Activated CD4-positive, alpha-beta T cell treated with anti-CD3 and anti-CD28 coated beads, Interleukin-2, amount 10 ng/mL, durations not matched to agents 24 days and 14 days (primary cell): ENCODE results near the gene APBA2. TPM values are rescaled to one million over a fixed set of nuclear protein-coding genes. Genes with fewer than 3 reads are reported as not detected.
"Not testable (repeated sequence)": the region's sequence is repeated elsewhere in the genome, so short reads cannot be mapped to it uniquely, and the experiment has no call there.

Source experiments
- DNase-seq: peaks from one replicate; pipeline ENCODE4 v3.0.0; 2022
- H3K27ac Mint-ChIP-seq: one replicate; pipeline ENCODE4 v1.8.0; 2022; ENCODE audit warnings: mild to moderate bottlenecking, mixed read lengths
- H3K27me3 Mint-ChIP-seq: one replicate; pipeline ENCODE4 v1.8.0; 2022; ENCODE audit warnings: mixed read lengths
- H3K36me3 Mint-ChIP-seq: one replicate; pipeline ENCODE4 v1.8.0; 2022; ENCODE audit warnings: low read depth, mild to moderate bottlenecking, mixed read lengths
- H3K4me1 Mint-ChIP-seq: one replicate; pipeline ENCODE4 v1.8.0; 2021; ENCODE audit warnings: mixed read lengths
- H3K4me3 Mint-ChIP-seq: one replicate; pipeline ENCODE4 v1.8.0; 2022; ENCODE audit warnings: mild to moderate bottlenecking, moderate library complexity, mixed read lengths
- H3K9me3 Mint-ChIP-seq: one replicate; pipeline ENCODE4 v1.8.0; 2021; ENCODE audit warnings: mixed read lengths
- intact Hi-C: fragments of 100-400 bp; cut with micrococcal nuclease; formaldehyde crosslinking; loops from one replicate; pipeline ENCODE4 v1.15.1; 2023
- total RNA-seq: library from RNA; stranded (reverse); gene quantifications from 2 replicates; pipeline ENCODE4 v1.2.3, GENCODE V29; 2022

The APBA2 gene
- total RNA-seq, 1 donor from 2014 or later, result 1.9 TPM

DNA sequence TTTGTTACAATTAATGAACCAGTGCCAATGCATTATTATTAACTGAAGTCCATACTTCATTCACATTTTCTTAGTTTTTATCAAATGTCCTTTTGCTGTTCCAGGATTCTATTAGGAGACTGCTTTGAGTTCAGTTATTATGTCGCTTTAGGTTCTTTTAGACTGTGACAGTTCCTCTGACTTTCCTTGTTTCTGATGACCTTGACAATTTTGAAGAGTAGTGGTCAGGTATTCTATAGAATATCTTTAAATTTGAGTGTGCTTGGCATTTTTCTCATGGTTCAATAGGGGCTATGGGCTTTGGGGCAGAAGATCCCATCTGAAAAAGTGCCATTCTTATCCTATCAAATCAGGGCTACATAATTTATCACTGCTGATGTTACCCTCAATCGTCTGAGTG, 126.3 kb downstream of the APBA2 start:
- Mint-ChIP-seq H3K27ac (no peak overlapping the region), H3K4me3 (no peak overlapping the region), H3K27me3 (no peaks in the 10 kb centered on the region), H3K4me1 (peaks cover 5% of the 10 kb centered on the region), H3K9me3 (no peaks in the 10 kb centered on the region), H3K36me3 (no peaks in the 10 kb centered on the region)
- no peak for DNase-seq
- intact Hi-C loops, result no loop called here

GRCh38 chr15:29014493-29014892, 128.7 kb downstream of the APBA2 start:
- Mint-ChIP-seq H3K4me3 (no peak overlapping the region), H3K27me3 (no peaks in the 10 kb centered on the region), H3K36me3 (no peaks in the 10 kb centered on the region), H3K27ac (no peak overlapping the region), H3K4me1 (peaks cover 5% of the 10 kb centered on the region), H3K9me3 (no peaks in the 10 kb centered on the region)
- DNase-seq, result no peak
- intact Hi-C loops, result no loop called here

GRCh38 chr15:29016518-29016917, 130.7 kb downstream of the APBA2 start:
- Mint-ChIP-seq H3K27ac (no peak overlapping the region), H3K4me3 (no peak overlapping the region), H3K4me1 (peaks cover 5% of the 10 kb centered on the region), H3K27me3 (no peaks in the 10 kb centered on the region), H3K36me3 (no peaks in the 10 kb centered on the region), H3K9me3 (no peaks in the 10 kb centered on the region)
- DNase-seq, result no peak
- intact Hi-C loops, result no loop called here

DNA sequence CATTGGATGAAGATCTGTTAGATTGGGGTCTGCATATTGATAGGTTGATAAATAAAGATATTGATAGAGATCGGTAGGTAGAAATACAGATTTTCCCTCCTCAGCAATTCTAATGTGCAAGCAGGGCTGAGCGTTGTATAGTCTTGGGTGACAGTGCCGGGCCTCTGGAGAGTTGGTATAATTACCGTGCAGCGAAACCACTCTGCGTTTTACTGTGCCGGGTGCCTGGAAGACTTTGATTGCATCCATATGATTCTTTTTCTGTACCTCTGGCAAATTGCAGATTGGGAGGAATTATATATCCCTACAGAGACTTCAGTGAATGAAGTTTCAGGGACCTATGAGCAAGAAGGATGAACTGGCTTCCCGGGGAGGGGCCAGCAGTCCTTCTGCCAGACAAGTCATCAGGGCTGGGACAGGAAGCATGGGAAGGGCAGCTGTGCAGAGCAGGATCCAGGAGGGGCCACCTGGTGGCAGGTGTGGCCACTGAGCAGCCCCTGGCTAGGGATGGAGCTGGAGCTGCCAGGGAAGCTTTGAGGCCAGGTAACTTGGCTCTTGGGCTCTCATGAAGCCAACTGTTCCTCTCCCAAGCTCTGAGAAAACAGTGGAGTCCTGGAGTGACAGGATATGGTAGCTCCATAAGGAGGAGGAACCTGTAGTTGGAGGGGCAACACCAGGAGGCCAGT, 132.5 kb downstream of the APBA2 start:
- intact Hi-C loops, result no loop called here

DNA sequence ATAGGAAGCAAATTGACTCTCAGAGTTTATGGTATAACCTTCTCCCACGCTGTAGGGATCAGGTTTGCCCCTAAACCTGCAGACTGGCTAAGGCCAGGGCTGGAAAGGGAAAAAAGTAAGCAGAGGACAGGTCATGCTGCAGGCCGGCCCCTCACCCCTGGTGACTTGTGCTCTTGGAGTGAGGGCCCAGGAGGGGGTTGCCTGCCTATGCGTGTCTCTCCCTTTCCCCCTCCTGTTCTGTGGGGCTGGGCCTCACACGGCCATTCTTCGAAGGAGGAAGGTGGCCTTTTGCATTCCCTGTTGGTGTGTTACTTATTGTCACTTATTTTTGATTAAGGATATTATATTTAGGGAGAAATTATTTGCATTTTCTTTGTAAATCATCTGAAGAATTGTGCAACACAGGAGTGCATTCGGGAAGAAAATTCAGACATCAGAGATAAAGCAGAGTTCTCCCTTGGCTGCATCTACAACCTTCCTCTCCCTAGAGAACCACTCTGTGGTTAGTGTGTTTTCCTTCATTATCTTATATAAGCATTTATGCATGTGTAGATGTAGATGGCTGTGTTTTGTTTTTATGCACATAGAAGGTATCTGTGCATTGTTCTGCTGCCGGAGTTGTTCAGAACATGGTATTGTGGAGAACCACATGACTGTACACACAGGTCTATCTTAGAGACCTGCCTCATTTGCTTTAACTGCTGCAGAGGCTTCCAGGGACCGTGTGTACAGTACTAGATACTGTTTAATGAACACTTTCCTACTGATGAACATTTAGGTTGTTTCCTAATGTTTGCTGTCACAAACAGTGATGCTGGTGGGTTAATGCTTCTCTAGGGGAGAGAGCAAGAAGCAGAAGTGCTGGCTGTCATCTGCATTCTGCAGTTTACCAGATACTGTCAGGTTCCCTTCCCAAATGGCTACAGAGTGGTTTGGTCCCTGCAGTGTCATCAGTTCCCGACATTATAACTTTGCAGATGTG, 133.5 kb downstream of the APBA2 start:
- Mint-ChIP-seq H3K4me1 (no peaks in the 10 kb centered on the region), H3K36me3 (no peaks in the 10 kb centered on the region), H3K27ac (no peak overlapping the region), H3K9me3 (no peaks in the 10 kb centered on the region), H3K27me3 (no peaks in the 10 kb centered on the region), H3K4me3 (no peak overlapping the region)
- intact Hi-C loops, result no loop called here
- DNase-seq, result no peak

More for the DNA sequence above, 132.5 kb downstream of the APBA2 start:
- no peaks in the 10 kb centered on the region for H3K36me3 Mint-ChIP-seq
- no peaks in the 10 kb centered on the region for H3K27me3 Mint-ChIP-seq
- H3K4me3 Mint-ChIP-seq, result no peak overlapping the region
- DNase-seq, result no peak
- H3K9me3 Mint-ChIP-seq, result no peaks in the 10 kb centered on the region
- H3K4me1 Mint-ChIP-seq, result peaks cover 3% of the 10 kb centered on the region
- no peak overlapping the region for H3K27ac Mint-ChIP-seq

- Mint-ChIP-seq H3K27ac (no peak overlapping the region), H3K36me3 (no peaks in the 10 kb centered on the region), H3K4me1 (no peaks in the 10 kb centered on the region), H3K27me3 (no peaks in the 10 kb centered on the region), H3K4me3 (no peak overlapping the region), H3K9me3 (no peaks in the 10 kb centered on the region)
- no peak for DNase-seq
- intact Hi-C loops, result no loop called here
These were observed 136.1 kb downstream of the APBA2 start for GRCh38 chr15:29021857-29022256.

GRCh38 chr15:29024662-29025061, 138.9 kb downstream of the APBA2 start:
- Mint-ChIP-seq H3K27me3 (no peaks in the 10 kb centered on the region), H3K4me1 (no peaks in the 10 kb centered on the region), H3K27ac (no peak overlapping the region), H3K4me3 (no peak overlapping the region), H3K9me3 (peaks cover 4% of the 10 kb centered on the region), H3K36me3 (no peaks in the 10 kb centered on the region)
- intact Hi-C loops, result no loop called here
- DNase-seq, result no peak

GRCh38 chr15:29025411-29025810, 139.6 kb downstream of the APBA2 start:
- H3K36me3 Mint-ChIP-seq, H3K4me3 Mint-ChIP-seq, H3K27me3 Mint-ChIP-seq, DNase-seq, H3K4me1 Mint-ChIP-seq, intact Hi-C loops, H3K27ac Mint-ChIP-seq, H3K9me3 Mint-ChIP-seq: not testable (repeated sequence)

DNA sequence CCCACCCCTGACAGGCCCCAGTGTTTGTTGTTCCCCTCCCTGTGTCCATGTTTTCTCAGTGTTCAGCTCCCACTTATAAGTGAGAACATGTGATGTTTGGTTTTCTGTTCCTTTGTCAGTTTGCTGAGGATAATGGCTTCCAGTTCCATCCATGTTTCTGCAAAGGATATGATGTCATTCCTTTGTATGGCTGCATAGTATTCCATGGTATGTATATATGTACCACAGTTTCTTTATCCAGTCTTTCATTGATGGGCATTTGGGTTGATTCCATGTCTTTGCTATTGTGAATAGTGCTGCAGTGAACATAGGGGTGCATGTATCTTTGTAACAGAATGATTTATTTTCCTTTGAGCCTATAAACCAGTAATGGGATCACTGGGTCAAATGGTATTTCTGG, 142.4 kb downstream of the APBA2 start:
- H3K4me3 Mint-ChIP-seq, H3K36me3 Mint-ChIP-seq, H3K4me1 Mint-ChIP-seq, DNase-seq, H3K9me3 Mint-ChIP-seq, H3K27me3 Mint-ChIP-seq, H3K27ac Mint-ChIP-seq, intact Hi-C loops: not testable (repeated sequence)

DNA sequence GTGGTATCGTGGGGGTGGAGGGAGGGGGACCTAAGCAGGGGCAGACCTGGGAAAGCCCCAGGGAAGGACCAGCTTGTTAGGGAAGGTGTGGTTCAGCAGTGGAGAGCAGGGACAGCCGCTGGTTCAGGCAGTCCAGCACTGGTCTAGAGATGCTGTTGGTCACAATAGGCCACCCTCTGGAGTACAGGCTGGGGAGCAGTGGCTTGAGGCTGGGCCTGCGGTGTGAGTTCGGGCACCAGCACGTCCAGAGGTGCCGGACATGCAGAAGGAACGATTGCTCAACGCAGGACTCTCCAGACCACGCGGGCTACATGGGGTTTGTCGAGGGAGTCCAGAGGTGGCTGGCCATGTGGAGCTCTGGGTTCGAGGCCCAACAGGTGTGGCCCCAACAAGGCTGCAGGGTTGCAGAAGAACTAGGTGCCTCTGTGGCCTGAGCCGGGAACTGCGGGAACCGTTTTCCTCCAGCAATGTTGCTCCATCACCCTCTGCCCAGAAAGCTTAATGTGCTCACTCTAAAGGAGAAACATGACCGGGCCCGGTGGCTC, 143.9 kb downstream of the APBA2 start:
- intact Hi-C loops, result no loop called here
- peaks cover 7% of the 10 kb centered on the region for H3K4me1 Mint-ChIP-seq
- H3K36me3 Mint-ChIP-seq, result no peaks in the 10 kb centered on the region
- H3K9me3 Mint-ChIP-seq, result peaks cover 4% of the 10 kb centered on the region
- H3K4me3 Mint-ChIP-seq, result no peak overlapping the region
- no peaks in the 10 kb centered on the region for H3K27me3 Mint-ChIP-seq
- H3K27ac Mint-ChIP-seq, result no peak overlapping the region
- DNase-seq, result no peak

DNA sequence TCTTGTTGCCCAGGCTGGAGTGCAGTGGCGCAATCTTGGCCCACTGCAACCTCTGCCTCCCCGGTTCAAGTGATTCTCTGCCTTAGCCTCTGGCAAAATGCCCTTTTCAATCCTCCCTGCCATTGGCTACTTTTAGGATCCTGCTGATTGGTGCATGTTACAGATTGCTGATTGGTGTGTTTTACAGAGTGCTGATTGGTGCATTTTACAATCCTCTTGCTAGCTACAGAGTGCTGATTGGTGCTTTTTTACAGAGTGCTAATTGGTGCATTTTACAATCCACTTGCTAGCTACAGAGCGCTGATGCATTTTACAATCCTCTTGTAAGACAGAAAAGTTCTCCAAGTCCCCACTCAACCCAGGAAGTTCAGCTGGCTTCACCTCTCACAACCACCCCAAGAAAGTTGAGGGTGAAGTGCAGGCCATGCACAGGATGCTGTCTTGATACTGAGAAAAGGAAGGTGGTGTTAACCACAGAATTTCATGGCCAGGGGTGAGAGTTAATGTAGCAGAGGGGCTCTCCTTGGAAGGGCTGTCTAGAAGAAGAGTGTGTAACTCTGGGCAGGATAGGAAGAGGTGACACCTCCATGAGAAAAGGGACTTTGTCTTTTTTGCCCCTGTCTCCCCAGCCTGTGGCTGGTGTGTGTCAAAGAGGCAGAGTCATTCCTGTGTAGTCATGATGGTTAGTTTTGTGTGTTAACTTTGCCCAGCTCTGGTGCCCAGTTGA, 145.9 kb downstream of the APBA2 start:
- Mint-ChIP-seq H3K27ac (peak overlapping the region; percentile 44), H3K4me3 (no peak overlapping the region), H3K36me3 (no peaks in the 10 kb centered on the region), H3K9me3 (peaks cover 4% of the 10 kb centered on the region), H3K4me1 (peaks cover 7% of the 10 kb centered on the region), H3K27me3 (no peaks in the 10 kb centered on the region)
- intact Hi-C loops, result no loop called here
- peak; percentile 65 for DNase-seq

DNA sequence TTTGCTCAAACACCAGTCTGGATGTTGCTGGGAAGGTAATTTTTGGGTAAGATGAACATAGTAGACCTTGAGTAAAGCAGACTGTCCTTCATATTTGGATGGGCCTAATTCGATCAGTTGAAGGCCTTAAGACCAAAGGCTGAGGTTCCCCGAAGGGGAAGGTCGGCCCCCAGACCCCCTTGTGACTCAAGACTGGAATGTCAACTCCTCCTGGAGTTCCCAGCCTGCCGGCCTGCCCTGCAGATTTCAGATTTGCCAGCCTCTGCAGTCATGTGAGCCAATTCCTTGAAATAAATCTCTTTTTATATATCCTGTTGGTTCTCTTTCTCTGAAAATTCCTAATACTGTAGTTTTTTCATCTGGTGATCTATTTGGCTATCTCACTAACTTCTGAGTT, 146.5 kb downstream of the APBA2 start:
- peaks cover 7% of the 10 kb centered on the region for H3K4me1 Mint-ChIP-seq
- H3K27me3 Mint-ChIP-seq, result no peaks in the 10 kb centered on the region
- no peak overlapping the region for H3K4me3 Mint-ChIP-seq
- H3K27ac Mint-ChIP-seq, result no peak overlapping the region
- no peaks in the 10 kb centered on the region for H3K36me3 Mint-ChIP-seq
- H3K9me3 Mint-ChIP-seq, result peaks cover 4% of the 10 kb centered on the region
- no peak for DNase-seq
- intact Hi-C loops, result no loop called here

DNA sequence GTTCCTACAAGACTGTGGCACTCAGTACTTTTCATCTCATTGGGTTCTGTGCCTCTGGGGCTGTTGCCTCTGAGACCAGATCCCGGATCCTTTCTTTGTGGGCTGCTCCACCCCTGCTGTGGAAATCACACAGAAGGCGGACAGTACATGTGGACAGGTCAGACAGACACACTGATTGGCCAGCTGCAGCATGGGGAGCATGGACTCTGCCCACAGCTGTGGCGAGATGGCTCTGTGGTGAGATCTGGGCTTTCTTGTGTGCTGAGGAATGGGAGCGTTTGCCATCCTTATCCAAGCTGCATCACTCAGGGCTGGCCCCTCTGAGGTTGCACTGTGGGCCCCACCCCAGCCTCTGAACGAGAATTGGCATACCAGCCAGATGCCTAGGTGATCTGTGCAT, 147.0 kb downstream of the APBA2 start:
- intact Hi-C loops, result no loop called here
- Mint-ChIP-seq H3K9me3 (peaks cover 4% of the 10 kb centered on the region), H3K4me3 (no peak overlapping the region), H3K27me3 (no peaks in the 10 kb centered on the region), H3K36me3 (no peaks in the 10 kb centered on the region), H3K4me1 (peaks cover 7% of the 10 kb centered on the region), H3K27ac (no peak overlapping the region)
- no peak for DNase-seq

DNA sequence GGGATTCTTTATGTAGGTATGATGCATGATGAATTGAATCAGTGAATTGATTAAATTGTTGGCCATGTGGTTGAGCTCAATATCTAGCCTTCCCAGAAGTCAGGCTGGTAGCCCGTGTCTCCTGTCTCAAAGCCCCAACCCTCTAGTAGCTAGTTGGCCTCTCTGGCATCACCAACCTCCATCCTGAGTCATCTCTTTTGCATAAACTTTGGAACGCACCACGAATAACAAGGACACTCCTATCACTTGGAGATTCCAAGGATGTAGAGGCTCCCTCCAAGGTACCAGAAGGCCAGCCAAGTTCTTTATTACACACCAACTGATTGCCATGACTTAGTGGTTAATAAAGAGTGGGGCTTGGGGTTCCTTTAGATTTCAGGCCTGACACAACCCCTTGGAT, 148.4 kb downstream of the APBA2 start:
- no peak overlapping the region for H3K4me3 Mint-ChIP-seq
- no peaks in the 10 kb centered on the region for H3K9me3 Mint-ChIP-seq
- peaks cover 7% of the 10 kb centered on the region for H3K4me1 Mint-ChIP-seq
- no peaks in the 10 kb centered on the region for H3K27me3 Mint-ChIP-seq
- DNase-seq, result no peak
- intact Hi-C loops, result no loop called here
- no peaks in the 10 kb centered on the region for H3K36me3 Mint-ChIP-seq
- H3K27ac Mint-ChIP-seq, result no peak overlapping the region
